Heart right ventricle (tissue), 16 donors: ENCODE measurements around the gene ABHD10. TPM values are rescaled to one million over a fixed set of nuclear protein-coding genes. Genes with fewer than 3 reads are reported as not detected.

Experiments used
- ATAC-seq, 8 donors: fragments of 200-7000 bp; cut with Tn5 transposase; one replicate each; pipeline ENCODE4 v1.9.1; 2020; ENCODE audit warnings: mild to moderate bottlenecking in 8 of 8, moderate library complexity in 8 of 8, moderate number of reproducible peaks in 1 of 8
- DNase-seq, 2 donors: peaks; one replicate each; pipeline ENCODE4 v3.0.0-alpha.2; 2020
- H3K27ac ChIP-seq, 10 donors: fragments of 200-600 bp; sonication (generic) in 2 of 10; one replicate each; pipeline versions ENCODE4 v1.5.0 to v1.8.0; 2020 to 2022; ENCODE audit warnings: mild to moderate bottlenecking in 3 of 10
- H3K27me3 ChIP-seq, 7 donors: fragments of 200-600 bp; one replicate each; pipeline ENCODE4 v1.8.0; 2021 to 2022; ENCODE audit warnings: mild to moderate bottlenecking in 2 of 7
- H3K36me3 ChIP-seq, 9 donors: fragments of 200-600 bp; sonication (generic) in 1 of 9; one replicate each; pipeline versions ENCODE4 v1.5.0 to v1.8.0; 2020 to 2022; ENCODE audit warnings: mild to moderate bottlenecking in 2 of 9
- H3K4me1 ChIP-seq, 9 donors: fragments of 200-600 bp; sonication (generic) in 1 of 9; one replicate each; pipeline versions ENCODE4 v1.5.0 to v1.8.0; 2020 to 2022; ENCODE audit warnings: mild to moderate bottlenecking in 4 of 9
- H3K4me3 ChIP-seq, 10 donors: fragments of 200-600 bp; sonication (generic) in 2 of 10; one replicate each; pipeline versions ENCODE4 v1.5.0 to v1.8.0; 2020 to 2022; ENCODE audit warnings: mild to moderate bottlenecking in 7 of 10, moderate library complexity in 2 of 10
- H3K9me3 ChIP-seq, 11 donors: fragments of 200-600 bp in 10 of 11; sonication (generic) in 2 of 11; one replicate each; pipeline versions ENCODE4 v1.5.0 to v1.8.0; 2013 to 2022; ENCODE audit warnings: mild to moderate bottlenecking in 2 of 11, control low read depth in 1 of 11, moderate library complexity in 1 of 11
- WGBS, 2 donors: extraction: QIAGEN DNeasy Blood & Tissue Kit; methylation state at CpG; one replicate each; pipeline ENCODE4 v1.1.7; 2013; ENCODE audit warnings: inconsistent platforms in 1 of 2; 5-methylcytosine and 5-hydroxymethylcytosine counted together
- intact Hi-C, 10 donors: fragments of 100-400 bp; cut with DNase I; formaldehyde crosslinking; loops; one replicate each; pipeline versions ENCODE4 v1.11.1 to v1.14.2; 2022
- polyA plus RNA-seq, 2 donors: library from polyadenylated mRNA; stranded (reverse); fragments of 200-250 nt; gene quantifications; one replicate each; pipeline ENCODE4 v1.2.3, GENCODE V29; 2013
- total RNA-seq, 10 donors: library from RNA; stranded (reverse); fragmentation: NEBNext Ultra II Directional in 3 of 10; extraction: Animal tissue kit (Norgen Biotek cat#: 25700) in 3 of 10; gene quantifications; one replicate each; pipeline versions ENCODE4 v1.2.1 to v1.2.4, GENCODE V29; 2021 to 2023
- TF ChIP-seq, protein P1 (sequence below), 9 donors: fragments of 200-600 bp; sonication (generic) in 2 of 9; IDR thresholded peaks; one replicate each; pipeline versions ENCODE4 v1.5.0 to v1.8.0; 2021 to 2022; ENCODE audit warnings: antibody characterized with exemption in 9 of 9, mild to moderate bottlenecking in 5 of 9, moderate library complexity in 1 of 9
- donor health status: Arrhythmogenic right ventricular cardiomyopathy.
- donor health status: ischemic (EF 13 %, LVEDD 7.1; RV severe dilation, severe dysfunction).
- donor health status: healthy with polysubstance abuse.
- donor health status: DM: no; HTN: yes; CAD: no.
- donor health status: DM: no; HTN: no; CAD: no.
- donor health status: ischemic (EF 25% LVEDD 6.9; RV normal size, moderate dysfunction).
- donor health status: ischemic (EF 25% LVEDD 5.7; RV mildly dilated, moderate dysfunction).
- donor health status: healthy.
- donor health status: DM: yes; HTN: yes; CAD: no.
- donor health status: Ischemic cardiomyopathy.
- donor health status: ischemic (EF 35%, LVEDD 5.7; RV mildly dilated, moderate dysfunction).
- donor health status: nonischemic (EF 11% LVEDD 7.7; RV severe dilation, severe dysfunction).
- donor health status: DM: yes; HTN: yes; CAD: no.
- donor health status: PGD.
- donor health status: ischemic (EF 29% LVEDD 5.4; RV normal size, mild dysfunction).
- donor health status: nonischemic (EF 23%, LVEDD 6.1; RV moderate dilation, normal function).

ABHD10 gene
- total and polyA plus RNA-seq, 12 donors = 10.5 to 57.8 (median 50.1) TPM

- Histone ChIP-seq H3K27ac (peak overlapping the region in 1 of 10 donors; percentile 27), H3K27me3 (no peaks in the 10 kb centered on the region), H3K36me3 (peaks cover 0 to 90% (median 10%) of the 10 kb centered on the region in 9 donors), H3K4me3 (no peak overlapping the region), H3K9me3 (no peaks in the 10 kb centered on the region), H3K4me1 (peaks cover 0 to 22% (median 10%) of the 10 kb centered on the region in 9 donors)
- WGBS, 2 donors = 67 to 70% methylated on average over 3 of the region's 3 CpGs
- TF ChIP-seq, protein P1, sequence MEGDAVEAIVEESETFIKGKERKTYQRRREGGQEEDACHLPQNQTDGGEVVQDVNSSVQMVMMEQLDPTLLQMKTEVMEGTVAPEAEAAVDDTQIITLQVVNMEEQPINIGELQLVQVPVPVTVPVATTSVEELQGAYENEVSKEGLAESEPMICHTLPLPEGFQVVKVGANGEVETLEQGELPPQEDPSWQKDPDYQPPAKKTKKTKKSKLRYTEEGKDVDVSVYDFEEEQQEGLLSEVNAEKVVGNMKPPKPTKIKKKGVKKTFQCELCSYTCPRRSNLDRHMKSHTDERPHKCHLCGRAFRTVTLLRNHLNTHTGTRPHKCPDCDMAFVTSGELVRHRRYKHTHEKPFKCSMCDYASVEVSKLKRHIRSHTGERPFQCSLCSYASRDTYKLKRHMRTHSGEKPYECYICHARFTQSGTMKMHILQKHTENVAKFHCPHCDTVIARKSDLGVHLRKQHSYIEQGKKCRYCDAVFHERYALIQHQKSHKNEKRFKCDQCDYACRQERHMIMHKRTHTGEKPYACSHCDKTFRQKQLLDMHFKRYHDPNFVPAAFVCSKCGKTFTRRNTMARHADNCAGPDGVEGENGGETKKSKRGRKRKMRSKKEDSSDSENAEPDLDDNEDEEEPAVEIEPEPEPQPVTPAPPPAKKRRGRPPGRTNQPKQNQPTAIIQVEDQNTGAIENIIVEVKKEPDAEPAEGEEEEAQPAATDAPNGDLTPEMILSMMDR (IDR thresholded peaks at IDR 0.05) = no peak
- DNase-seq = no peak
- no peak for ATAC-seq
- intact Hi-C loops = loop anchor here in 3 of 10 donors (10.0 kb wide), 2 partner anchors 47 to 97 kb away; no protein-coding TSS in a partner anchor
Measured at GRCh38 chr3:111961461-111962164, 17.2 kb upstream of the ABHD10 start.

DNA sequence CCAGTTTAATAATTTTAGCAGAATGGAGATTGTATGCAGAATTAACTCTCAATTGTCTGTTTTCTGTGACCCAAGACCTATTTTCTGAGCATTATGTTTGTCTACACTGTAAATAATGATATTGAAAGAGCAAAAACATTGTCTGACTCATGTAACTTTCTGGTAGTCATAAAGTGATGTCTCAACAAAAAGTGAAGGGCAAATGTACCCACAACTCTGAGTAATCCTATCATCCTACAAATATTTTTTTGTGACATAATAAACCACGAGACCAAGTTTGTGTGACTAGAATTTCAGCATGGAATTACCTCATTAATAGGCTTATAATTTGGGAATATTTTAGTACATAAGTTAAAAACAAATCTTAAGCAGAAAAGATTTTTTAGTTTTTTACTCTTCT, 15.4 kb upstream of the ABHD10 start:
- H3K4me3 ChIP-seq = no peak overlapping the region
- peaks cover 0 to 86% (median 10%) of the 10 kb centered on the region in 9 donors for H3K36me3 ChIP-seq
- WGBS, 2 donors = 75 to 79% methylated on average over 1 of the region's 1 CpG
- peak overlapping the region in 1 of 10 donors; percentile 7 for H3K27ac ChIP-seq
- intact Hi-C loops = loop anchor here in 3 of 10 donors (10.0 kb wide), 2 partner anchors 49 to 99 kb away; no protein-coding TSS in a partner anchor
- no peaks in the 10 kb centered on the region for H3K27me3 ChIP-seq
- ATAC-seq (no peak), DNase-seq (no peak)
- TF ChIP-seq, protein P1 (IDR thresholded peaks at IDR 0.05) = no peak
- H3K9me3 ChIP-seq = no peaks in the 10 kb centered on the region
- peaks cover 0 to 26% (median 17%) of the 10 kb centered on the region in 9 donors for H3K4me1 ChIP-seq

DNA sequence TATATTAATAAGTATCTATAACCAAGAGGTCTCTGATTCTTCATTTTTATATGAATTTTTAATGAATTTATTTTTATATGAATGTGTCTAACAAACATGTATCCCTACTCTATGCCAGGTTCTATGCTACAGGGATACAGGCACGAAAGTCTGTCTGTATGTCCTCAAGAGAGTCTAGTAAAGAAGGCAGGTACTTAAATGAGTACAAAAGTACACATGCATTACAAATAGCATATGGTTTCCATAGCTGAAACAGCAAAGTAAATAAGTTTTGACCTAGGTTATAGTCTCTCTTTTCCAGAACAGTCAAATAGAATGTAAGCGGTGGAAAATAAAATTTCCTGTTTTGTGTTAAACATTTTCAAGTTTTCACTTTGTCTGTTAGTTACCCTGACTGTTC, 13.3 kb upstream of the ABHD10 start:
- Histone ChIP-seq H3K4me1 (peaks cover 0 to 47% (median 29%) of the 10 kb centered on the region in 9 donors), H3K4me3 (no peak overlapping the region), H3K27ac (peak overlapping the region in 2 of 10 donors; percentile 2 to 81), H3K9me3 (no peaks in the 10 kb centered on the region), H3K36me3 (peaks cover 0 to 86% (median 20%) of the 10 kb centered on the region in 9 donors), H3K27me3 (no peaks in the 10 kb centered on the region)
- ATAC-seq = no peak
- 85 to 86% methylated on average over 2 of the region's 2 CpGs for WGBS, 2 donors
- intact Hi-C loops = loop anchor here (2.0 to 10.0 kb wide), 10 partner anchors 33 to 248 kb away; no protein-coding TSS in a partner anchor
- TF ChIP-seq, protein P1 (IDR thresholded peaks at IDR 0.05) = no peak
- no peak for DNase-seq

DNA sequence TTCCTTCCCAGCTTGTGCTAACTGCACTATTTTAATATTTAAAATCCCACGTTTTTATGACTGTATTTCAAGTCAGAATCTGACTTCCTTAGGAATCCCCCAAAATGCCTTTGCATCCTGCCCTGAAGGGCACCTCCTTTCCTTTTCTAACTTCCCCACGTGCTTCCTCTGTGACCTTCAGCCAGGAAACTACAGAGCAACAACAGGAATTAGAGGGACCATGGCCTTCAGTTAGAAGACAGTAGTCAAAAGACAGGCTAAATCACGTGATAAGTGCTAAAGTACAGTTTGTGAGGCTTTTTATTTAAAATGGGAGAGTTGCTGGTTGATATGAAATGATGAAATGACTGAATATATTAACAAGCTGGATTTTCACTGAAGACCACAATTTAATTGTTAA, 11.8 kb upstream of the ABHD10 start:
- 15 to 28% methylated on average over 3 of the region's 3 CpGs for WGBS, 2 donors
- peak in 5 of 8 donors; percentile 30 to 68 (median 52) for ATAC-seq
- H3K9me3 ChIP-seq = no peaks in the 10 kb centered on the region
- DNase-seq = no peak
- intact Hi-C loops = loop anchor here (1.0 to 10.0 kb wide), 13 partner anchors 35 to 298 kb away; no protein-coding TSS in a partner anchor
- H3K4me3 ChIP-seq = peak overlapping the region in 1 of 10 donors; percentile 10
- H3K27ac ChIP-seq = peak overlapping the region in 9 of 10 donors; percentile 28 to 81 (median 56)
- no peaks in the 10 kb centered on the region for H3K27me3 ChIP-seq
- peaks cover 0 to 87% (median 20%) of the 10 kb centered on the region in 9 donors for H3K36me3 ChIP-seq
- TF ChIP-seq, protein P1 (IDR thresholded peaks at IDR 0.05) = no peak
- H3K4me1 ChIP-seq = peaks cover 0 to 62% (median 30%) of the 10 kb centered on the region in 9 donors
